Lung (tissue), 12 donors: ENCODE results near the gene ITGAV. TPM values are rescaled to one million over a fixed set of nuclear protein-coding genes. Genes with fewer than 3 reads are reported as not detected.
A peak's percentile ranks its signal among the peaks of the same experiment; 100 is the strongest.

Experiments
- ATAC-seq: fragments of 200-7000 bp; cut with Tn5 transposase; one replicate; pipeline ENCODE4 v1.9.1; 2020; ENCODE audit warnings: moderate number of reproducible peaks; ENCODE audit not compliant: insufficient read depth, low FRiP score
- DNase-seq, 3 donors: peaks; one replicate each; pipeline ENCODE4 v3.0.0-alpha.2; 2013 to 2017
- H3K27ac ChIP-seq, 2 donors: one replicate each; pipeline ENCODE4 v1.5.1; 2013; ENCODE audit warnings: mild to moderate bottlenecking in 2 of 2, moderate library complexity in 2 of 2, control low read depth in 1 of 2, inconsistent platforms in 1 of 2, low read depth in 1 of 2, low read length in 1 of 2
- H3K27me3 ChIP-seq, 3 donors: one replicate each; pipeline ENCODE4 v1.5.1; 2013; ENCODE audit warnings: low read length in 2 of 3; ENCODE audit not compliant: control insufficient read depth in 3 of 3, insufficient read depth in 3 of 3
- H3K36me3 ChIP-seq, 4 donors: one replicate each; pipeline ENCODE4 v1.5.1; 2013; ENCODE audit warnings: low read length in 4 of 4, mild to moderate bottlenecking in 1 of 4, moderate library complexity in 1 of 4; ENCODE audit not compliant: control insufficient read depth in 4 of 4, insufficient read depth in 4 of 4
- H3K4me1 ChIP-seq, 5 donors: one replicate each; pipeline ENCODE4 v1.5.1; 2013; ENCODE audit warnings: low read length in 5 of 5, mild to moderate bottlenecking in 2 of 5, moderate library complexity in 1 of 5; ENCODE audit not compliant: control insufficient read depth in 5 of 5, insufficient read depth in 5 of 5
- H3K4me3 ChIP-seq: one replicate; pipeline ENCODE4 v1.5.1; 2013; ENCODE audit warnings: mild to moderate bottlenecking, control low read depth, moderate library complexity
- H3K9ac ChIP-seq, 2 donors: one replicate each; pipeline ENCODE4 v1.5.1; 2013; ENCODE audit warnings: low read length in 2 of 2, control low read depth in 1 of 2; ENCODE audit not compliant: insufficient read depth in 1 of 2
- H3K9me3 ChIP-seq, 4 donors: one replicate each; pipeline ENCODE4 v1.5.1; 2013; ENCODE audit warnings: low read length in 3 of 4, mild to moderate bottlenecking in 1 of 4, moderate library complexity in 1 of 4; ENCODE audit not compliant: control insufficient read depth in 4 of 4, insufficient read depth in 3 of 4
- CTCF ChIP-seq: IDR thresholded peaks from 2 replicates; pipeline ENCODE4 v1.5.1; 2012; ENCODE audit warnings: mild to moderate bottlenecking; ENCODE audit errors: control extremely low read depth, extremely low read depth
- WGBS, 2 donors: extraction: QIAGEN DNeasy Blood & Tissue Kit; methylation state at CpG; one replicate each; pipeline ENCODE4 v1.1.7; 2013; 5-methylcytosine and 5-hydroxymethylcytosine counted together
- polyA plus RNA-seq, 2 donors: library from polyadenylated mRNA; stranded (reverse); fragments of 200-250 nt; gene quantifications; one replicate each; pipeline ENCODE4 v1.2.1, GENCODE V29; 2013
- total RNA-seq, 2 donors: library from RNA; depleted of rRNA in 1 of 2; stranded (reverse); fragments of >200 nt in 1 of 2; gene quantifications; one replicate each; pipeline ENCODE4 v1.2.1, GENCODE V29; 2014 to 2021
- donor health status: control.
- donor health status: control.
- donor health status: Bipolar disorder and iron deficiency.
- donor health status: healthy.
- donor health status: DM: yes; HTN: yes; CAD: no.

Gene ITGAV
- total and polyA plus RNA-seq, 4 donors = 10.1 to 91.8 (median 43.8) TPM

- no peak for TF ChIP-seq CTCF
- H3K9me3 ChIP-seq = no peaks in the 10 kb centered on the region
- no peak overlapping the region for H3K27ac ChIP-seq
- ATAC-seq (no peak), DNase-seq (no peak)
- no peak overlapping the region for H3K9ac ChIP-seq
- H3K4me3 ChIP-seq = no peak overlapping the region
- no peaks in the 10 kb centered on the region for H3K4me1 ChIP-seq
- 95 to 96% methylated on average over 5 of the region's 5 CpGs for WGBS, 2 donors
- H3K27me3 ChIP-seq = no peaks in the 10 kb centered on the region
- H3K36me3 ChIP-seq = peaks cover 7 to 40% (median 21%) of the 10 kb centered on the region in 4 donors
Measured at GRCh38 chr2:186664385-186665043, 74.7 kb downstream of the ITGAV start.

- H3K4me3 ChIP-seq = no peak overlapping the region
- H3K9ac ChIP-seq = no peak overlapping the region
- peaks cover 0 to 3% (median 2%) of the 10 kb centered on the region in 4 donors for H3K9me3 ChIP-seq
- H3K27ac ChIP-seq = no peak overlapping the region
- no peak for TF ChIP-seq CTCF
- WGBS, 2 donors = 92 to 95% methylated on average over 1 of the region's 1 CpG
- H3K27me3 ChIP-seq = no peaks in the 10 kb centered on the region
- DNase-seq = no peak
- no peaks in the 10 kb centered on the region for H3K4me1 ChIP-seq
- H3K36me3 ChIP-seq = peaks cover 22 to 61% (median 44%) of the 10 kb centered on the region in 4 donors
- no peak for ATAC-seq
Measured at GRCh38 chr2:186669146-186669545, 79.3 kb downstream of the ITGAV start.

GRCh38 chr2:186670831-186671230 is 81.0 kb downstream of the ITGAV start:
- peaks cover 18 to 56% (median 44%) of the 10 kb centered on the region in 4 donors for H3K36me3 ChIP-seq
- H3K9ac ChIP-seq = no peak overlapping the region
- peaks cover 0 to 3% (median 2%) of the 10 kb centered on the region in 4 donors for H3K9me3 ChIP-seq
- no peaks in the 10 kb centered on the region for H3K4me1 ChIP-seq
- DNase-seq (no peak), ATAC-seq (no peak)
- 89 to 92% methylated on average over 2 of the region's 2 CpGs for WGBS, 2 donors
- no peak overlapping the region for H3K4me3 ChIP-seq
- TF ChIP-seq CTCF = no peak
- no peak overlapping the region for H3K27ac ChIP-seq
- H3K27me3 ChIP-seq = no peaks in the 10 kb centered on the region

- WGBS, 2 donors = 73 to 81% methylated on average over 1 of the region's 1 CpG
Measured at GRCh38 chr2:186675380-186675779, 85.5 kb downstream of the ITGAV start.

More at GRCh38 chr2:186675380-186675779, 85.5 kb downstream of the ITGAV start:
- Histone ChIP-seq H3K36me3 (peaks cover 14 to 47% (median 42%) of the 10 kb centered on the region in 4 donors), H3K27me3 (no peaks in the 10 kb centered on the region), H3K9me3 (peaks cover 0 to 3% (median 2%) of the 10 kb centered on the region in 4 donors), H3K4me1 (no peaks in the 10 kb centered on the region), H3K9ac (no peak overlapping the region), H3K27ac (no peak overlapping the region), H3K4me3 (no peak overlapping the region)
- TF ChIP-seq CTCF = no peak
- ATAC-seq (no peak), DNase-seq (peak in 2 of 3 donors; percentile 18 to 44)
